Fibroblast of lung (primary cell): Measurements from ENCODE around the gene TMPRSS4.

Source experiments
- CTCF ChIP-seq, 2 donors: IDR thresholded peaks in 1 of 2; conservative IDR thresholded peaks in 1 of 2; 1 replicate in 1 of 2; 2 replicates in 1 of 2; pipeline ENCODE4 v1.5.1; 2011 to 2012; ENCODE audit warnings: low read length in 2 of 2, control low read depth in 1 of 2, inconsistent platforms in 1 of 2, low read depth in 1 of 2, mild to moderate bottlenecking in 1 of 2
- EZH2 ChIP-seq: IDR thresholded peaks from 2 replicates; pipeline ENCODE4 v1.5.1; 2012; ENCODE audit warnings: low read length, control low read depth, mild to moderate bottlenecking; ENCODE audit errors: missing control alignments

DNA sequence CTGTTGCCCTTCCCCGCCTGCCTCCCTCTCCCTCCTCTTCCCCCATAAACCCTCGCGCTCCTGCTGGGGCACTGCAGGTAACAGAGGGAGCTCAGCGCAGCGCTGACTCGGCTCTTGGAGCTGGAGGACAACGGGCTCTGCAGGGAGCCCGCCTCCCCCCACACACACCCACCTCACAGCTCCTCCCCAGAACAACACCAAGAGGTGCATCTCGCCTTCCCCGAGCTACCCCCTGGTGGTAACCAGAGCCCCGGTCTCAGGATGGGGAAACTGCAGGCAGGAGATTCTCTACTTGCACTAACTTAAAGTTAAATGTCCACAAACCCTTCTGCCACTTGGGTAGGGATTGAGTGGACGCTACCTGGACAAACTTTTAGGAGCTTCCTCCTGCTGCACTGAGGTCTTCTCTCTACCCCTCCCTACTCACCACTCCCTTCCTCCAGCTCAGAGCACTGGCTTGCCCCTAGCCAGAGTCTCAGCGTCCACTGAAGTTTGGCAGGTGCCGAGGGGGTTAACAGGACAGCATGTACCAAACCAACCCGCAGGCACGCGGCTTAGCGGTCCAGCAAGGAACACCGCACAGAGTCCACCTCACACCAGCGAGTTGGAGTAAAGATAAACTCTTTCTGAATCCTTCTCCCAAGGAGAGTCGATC, 79.8 kb downstream of the TMPRSS4 start:
- TF ChIP-seq CTCF (conservative IDR thresholded peaks at IDR 0.05 in 1 of 2, IDR thresholded peaks at IDR 0.05 in 1 of 2; ENCODE audit: low read depth in 1 of 2, low read length in 2 of 2) (no peak), EZH2 (peak; percentile 25)
